ENCODE measurements around the gene PLOD3. TPM values are rescaled to one million over a fixed set of nuclear protein-coding genes. Genes with fewer than 3 reads are reported as not detected.

The PLOD3 gene
- total and polyA plus RNA-seq, 8 donors, result 27.2 to 55.7 (median 38.0) TPM

- intact Hi-C loops (cut with DNase I), result no loop called here
- ATAC-seq, result no peak
Observed at GRCh38 chr7:101220295-101220694, 2.9 kb upstream of the PLOD3 start.

GRCh38 chr7:101218236-101219125 is 1.1 kb upstream of the PLOD3 start:
- FAIRE-seq, result no peak
- WGBS, 2 donors, result 3 to 5% methylated on average over 26 of the region's 26 CpGs
- intact Hi-C loops (cut with DNase I), result no loop called here
- peaks cover 14 to 25% (median 18%) of the 10 kb centered on the region in 3 donors for H3K4me1 ChIP-seq
- DNase-seq, result no peak
- no peak for TF ChIP-seq CTCF (IDR thresholded peaks at IDR 0.05)
- H3K36me3 ChIP-seq, result peaks cover 0 to 10% (median 0%) of the 10 kb centered on the region in 3 donors
- peak; percentile 12 to 28 (median 17) for ATAC-seq
- no peaks in the 10 kb centered on the region for H3K27me3 ChIP-seq
- H3K9me3 ChIP-seq, result no peaks in the 10 kb centered on the region
- H3K4me3 ChIP-seq, result peak overlapping the region; percentile 56 to 98 (median 74)
- peak overlapping the region; percentile 77 to 95 (median 85) for H3K27ac ChIP-seq

More at GRCh38 chr7:101220295-101220694, 2.9 kb upstream of the PLOD3 start:
- Histone ChIP-seq H3K4me3 (no peak overlapping the region), H3K4me1 (peaks cover 10 to 25% (median 13%) of the 10 kb centered on the region in 3 donors), H3K9me3 (no peaks in the 10 kb centered on the region), H3K27ac (no peak overlapping the region), H3K36me3 (peaks cover 0 to 17% (median 3%) of the 10 kb centered on the region in 3 donors), H3K27me3 (no peaks in the 10 kb centered on the region)
- FAIRE-seq, result no peak
- WGBS, 2 donors, result 45 to 49% methylated on average over 5 of the region's 5 CpGs
- DNase-seq, result no peak
- TF ChIP-seq CTCF (IDR thresholded peaks at IDR 0.05), result no peak

- intact Hi-C loops (cut with DNase I), result no loop called here
- H3K4me3 ChIP-seq, result peak overlapping the region; percentile 56 to 98 (median 74)
- no peaks in the 10 kb centered on the region for H3K9me3 ChIP-seq
- 0 to 1% methylated on average over 34 of the region's 34 CpGs for WGBS, 2 donors
- H3K36me3 ChIP-seq, result peaks cover 0 to 6% (median 0%) of the 10 kb centered on the region in 3 donors
- H3K27me3 ChIP-seq, result no peaks in the 10 kb centered on the region
- peak overlapping the region; percentile 77 to 95 (median 85) for H3K27ac ChIP-seq
- H3K4me1 ChIP-seq, result peaks cover 14 to 25% (median 18%) of the 10 kb centered on the region in 3 donors
- DNase-seq (peak in 4 of 6 donors; percentile 32 to 87 (median 52)), FAIRE-seq (no peak), ATAC-seq (no peak)
- no peak for TF ChIP-seq CTCF (IDR thresholded peaks at IDR 0.05)
Observed at GRCh38 chr7:101216860-101217387, 457 bp downstream of the PLOD3 start.

- peak overlapping the region in 1 of 4 donors; percentile 95 for H3K27ac ChIP-seq
- 65 to 69% methylated on average over 31 of the region's 31 CpGs for WGBS, 2 donors
- DNase-seq (peak in 1 of 6 donors; percentile 76), FAIRE-seq (no peak), ATAC-seq (no peak)
- no peak for TF ChIP-seq CTCF (IDR thresholded peaks at IDR 0.05)
- no peaks in the 10 kb centered on the region for H3K27me3 ChIP-seq
- peaks cover 14 to 25% (median 18%) of the 10 kb centered on the region in 3 donors for H3K4me1 ChIP-seq
- H3K9me3 ChIP-seq, result no peaks in the 10 kb centered on the region
- peaks cover 0 to 13% (median 3%) of the 10 kb centered on the region in 3 donors for H3K36me3 ChIP-seq
- peak overlapping the region; percentile 56 to 98 (median 74) for H3K4me3 ChIP-seq
- intact Hi-C loops (cut with DNase I), result no loop called here
Observed at GRCh38 chr7:101216001-101216859, 1.2 kb downstream of the PLOD3 start.
